HepG2 (cell line): Measurements from ENCODE around the gene TUBGCP3. TPM values are rescaled to one million over a fixed set of nuclear protein-coding genes. Genes with fewer than 3 reads are reported as not detected.

ENCODE experiments used
- ATAC-seq: fragments of 200-7000 bp; cut with Tn5 transposase; 3 replicates; pipeline ENCODE4 v1.9.1; 2020; ENCODE audit warnings: mild to moderate bottlenecking, moderate library complexity
- BruUV-seq: library from RNA; stranded (reverse); fragments of 400-500 nt; replicated peaks from 2 replicates; lab custom pipeline; 2021; lab: Mats Ljungman, UMichigan
- CTCF ChIA-PET: fragments of 300-600 bp; formaldehyde crosslinking; extraction: SDS; loops from one replicate; lab custom pipeline; 2021; ENCODE audit warnings: low total read pairs, inconsistent platforms, low intra/inter-chr PET ratio; lab: Yijun Ruan, JAX
- POLR2A ChIA-PET: fragments of 350-600 bp; sonication (Branson Sonifier 250); formaldehyde crosslinking; loops from one replicate; lab custom pipeline; 2020; ENCODE audit warnings: antibody characterized with exemption, inconsistent platforms; lab: Yijun Ruan, JAX
- DNase-seq: peaks from one replicate; pipeline ENCODE4 v3.0.0-alpha.2; 2015; ENCODE audit warnings: low spot score
- FAIRE-seq: peaks from 3 replicates; lab custom pipeline; 2011; peaks lifted over from hg19 to GRCh38; lab: Jason Lieb, UNC
- H2AFZ ChIP-seq: one replicate; pipeline ENCODE4 v1.6.1; 2011; ENCODE audit warnings: low read length, inconsistent platforms
- H3K27ac ChIP-seq: fragments of 300-600 bp; 3 replicates; pipeline ENCODE4 v1.8.0; 2011; ENCODE audit warnings: mixed run types, mild to moderate bottlenecking, mixed read lengths, low read length, inconsistent platforms; ENCODE audit not compliant: insufficient read depth; ENCODE audit errors: extremely low read length
- H3K27me3 ChIP-seq, 2 experiments: fragments of 200-600 bp in 1 of 2; 2 replicates in 1 of 2; 3 replicates in 1 of 2; pipeline versions ENCODE4 v1.6.0 to v1.8.0; 2011; ENCODE audit warnings: low read length in 2 of 2, mild to moderate bottlenecking in 2 of 2, moderate library complexity in 2 of 2, inconsistent platforms in 1 of 2; ENCODE audit not compliant: insufficient read depth in 2 of 2, control insufficient read depth in 1 of 2
- H3K36me3 ChIP-seq, 2 experiments: fragments of 200-600 bp in 1 of 2; replicated peaks in 1 of 2; 2 replicates in 1 of 2; 3 replicates in 1 of 2; pipeline versions ENCODE4 v1.5.1 to v1.8.0; 2011; ENCODE audit warnings: low read length in 2 of 2, inconsistent platforms in 1 of 2; ENCODE audit not compliant: insufficient read depth in 2 of 2, control insufficient read depth in 1 of 2
- H3K4me1 ChIP-seq: 2 replicates; pipeline ENCODE4 v1.5.1; 2012; ENCODE audit warnings: low read length, inconsistent platforms; ENCODE audit not compliant: insufficient read depth
- H3K4me2 ChIP-seq: 2 replicates; pipeline ENCODE4 v1.6.0; 2011; ENCODE audit warnings: low read depth, low read length, inconsistent platforms
- H3K4me3 ChIP-seq, 3 experiments: fragments of 200-600 bp in 1 of 3; sonication (generic), shearing (Covaris generic) in 1 of 3; replicated peaks in 1 of 3; 2 replicates each; pipeline ENCODE4 v1.5.1; 2011 to 2016; ENCODE audit warnings: low read length in 3 of 3, inconsistent platforms in 2 of 3, low read depth in 2 of 3, mild to moderate bottlenecking in 2 of 3, control low read depth in 1 of 3, mixed read lengths in 1 of 3; ENCODE audit not compliant: insufficient read depth in 1 of 3
- H3K79me2 ChIP-seq: one replicate; pipeline ENCODE4 v1.6.1; 2011; ENCODE audit warnings: low read length, inconsistent platforms; ENCODE audit not compliant: insufficient read depth
- H3K9ac ChIP-seq: 2 replicates; pipeline ENCODE4 v1.6.0; 2011; ENCODE audit warnings: mild to moderate bottlenecking, low read depth, low read length, inconsistent platforms; ENCODE audit not compliant: insufficient read depth
- H3K9me3 ChIP-seq: 2 replicates; pipeline ENCODE4 v1.5.1; 2012; ENCODE audit warnings: mild to moderate bottlenecking, low read length
- H4K20me1 ChIP-seq: 2 replicates; pipeline ENCODE4 v1.6.0; 2011; ENCODE audit warnings: inconsistent platforms, mild to moderate bottlenecking, low read length, moderate library complexity; ENCODE audit not compliant: insufficient read depth
- ARNT ChIP-seq: fragments of 450-650 bp; IDR thresholded peaks from 2 replicates; pipeline ENCODE4 v1.6.1; 2017
- ARNT2 ChIP-seq: sonication (generic); formaldehyde crosslinking; IDR thresholded peaks from 2 replicates; pipeline ENCODE4 v1.8.0; 2022; ENCODE audit warnings: mild to moderate bottlenecking, low read depth, missing genetic modification reagents, moderate library complexity
- DMTF1 ChIP-seq: sonication (generic); formaldehyde crosslinking; IDR thresholded peaks from 2 replicates; pipeline ENCODE4 v1.4.0; 2020; ENCODE audit warnings: mild to moderate bottlenecking, missing genetic modification reagents
- HNRNPL ChIP-seq: fragments of 200-400 bp; formaldehyde crosslinking; IDR thresholded peaks from 2 replicates; pipeline ENCODE4 v1.6.1; 2017; ENCODE audit warnings: mild to moderate bottlenecking, low read depth, low read length
- IKZF4 ChIP-seq: sonication (generic); formaldehyde crosslinking; IDR thresholded peaks from 2 replicates; pipeline ENCODE4 v1.5.1; 2020; ENCODE audit warnings: borderline replicate concordance, mild to moderate bottlenecking, low read depth, missing genetic modification reagents; ENCODE audit errors: not compliant biosample characterization
- MTF1 ChIP-seq: sonication (generic); formaldehyde crosslinking; IDR thresholded peaks from 2 replicates; pipeline ENCODE4 v1.5.0; 2020; ENCODE audit warnings: missing genetic modification reagents
- PRDM10 ChIP-seq: sonication (generic); formaldehyde crosslinking; IDR thresholded peaks from 2 replicates; pipeline ENCODE4 v1.4.0; 2020; ENCODE audit warnings: low read depth, missing genetic modification reagents
- RNF2 ChIP-seq: fragments of 450-650 bp; conservative IDR thresholded peaks from 2 replicates; pipeline ENCODE4 v1.6.1; 2016; ENCODE audit warnings: low read depth
- TCF7L2 ChIP-seq: IDR thresholded peaks from 2 replicates; pipeline ENCODE4 v1.6.1; 2011; ENCODE audit warnings: mild to moderate bottlenecking, low read depth, low read length, moderate library complexity
- ZBTB38 ChIP-seq: sonication (generic); formaldehyde crosslinking; IDR thresholded peaks from 2 replicates; pipeline ENCODE4 v1.5.1; 2020; ENCODE audit warnings: mild to moderate bottlenecking, missing genetic modification reagents
- ZNF44 ChIP-seq: sonication (generic); formaldehyde crosslinking; IDR thresholded peaks from 2 replicates; pipeline ENCODE4 v1.5.1; 2020; ENCODE audit warnings: mild to moderate bottlenecking, missing genetic modification reagents
- ZNF777 ChIP-seq: sonication (generic); formaldehyde crosslinking; IDR thresholded peaks from 2 replicates; pipeline ENCODE4 v1.4.0; 2020; ENCODE audit warnings: missing genetic modification reagents
- ZNF781 ChIP-seq: sonication (generic); formaldehyde crosslinking; IDR thresholded peaks from 2 replicates; pipeline ENCODE4 v1.5.1; 2020; ENCODE audit warnings: borderline replicate concordance, mild to moderate bottlenecking, missing genetic modification reagents; ENCODE audit errors: not compliant biosample characterization
- ZNF841 ChIP-seq: sonication (generic); formaldehyde crosslinking; IDR thresholded peaks from 2 replicates; pipeline ENCODE4 v1.8.1; 2023; ENCODE audit warnings: missing genetic modification reagents, borderline replicate concordance
- ZSCAN30 ChIP-seq: sonication (generic); formaldehyde crosslinking; IDR thresholded peaks from 2 replicates; pipeline ENCODE4 v1.5.0; 2020; ENCODE audit warnings: mild to moderate bottlenecking, missing genetic modification reagents
- WGBS: methylation state at CpG from one replicate; pipeline ENCODE4 v1.1.6; 2017; ENCODE audit warnings: low lambda C conversion rate; 5-methylcytosine and 5-hydroxymethylcytosine counted together
- in situ Hi-C: cut with HindIII; loops from 2 replicates; pipeline ENCODE4 v1.10.0; 2017; ENCODE audit warnings: low pct_unique_long_range_greater_than_20kb; ENCODE audit not compliant: extremely low pct_ligation_motif_present
- intact Hi-C: fragments of 100-400 bp; cut with micrococcal nuclease; formaldehyde crosslinking; loops from one replicate; pipeline ENCODE4 v1.10.0; 2022; ENCODE audit not compliant: unreplicated experiment
- polyA plus RNA-seq, 8 experiments: library from polyadenylated mRNA; depleted of rRNA in 3 of 8; stranded (reverse) in 7 of 8; unstranded in 1 of 8; fragments of >200 nt; fragmentation: Illumina TruSeq in 4 of 8; extraction: Trizol in 4 of 8; gene quantifications; 2 replicates each; pipeline versions ENCODE4 v1.2.1 to v1.2.3, GENCODE V29; 2011 to 2016; ENCODE audit warnings: low read depth in 4 of 8, missing spikeins in 1 of 8, mixed read lengths in 1 of 8; ENCODE audit not compliant: insufficient read depth in 1 of 8
- total RNA-seq, 5 experiments: library from RNA; depleted of rRNA; stranded (reverse); fragments of >200 nt; fragmentation: Illumina TruSeq; extraction: Trizol; gene quantifications; 2 replicates each; pipeline ENCODE4 v1.2.3, GENCODE V29; 2016; ENCODE audit warnings: low read depth in 1 of 5
- TF ChIP-seq, protein P1 (sequence below): sonication (generic); formaldehyde crosslinking; IDR thresholded peaks from 2 replicates; pipeline ENCODE4 v1.4.0; 2020; ENCODE audit warnings: missing genetic modification reagents

TUBGCP3 gene
- total and polyA plus RNA-seq, 2 of the 13 experiments (the other 11 are each of a cell fraction or from before 2014, with no cell fraction given): 12.6 to 15.5 TPM

GRCh38 chr13:112602189-112602588, 14.2 kb upstream of the TUBGCP3 start:
- DNase-seq: no peak
- CTCF ChIA-PET: no interaction called here
- no peak overlapping the region for H3K4me3 ChIP-seq
- WGBS: 47% methylated on average over 8 of the region's 8 CpGs
- no peak overlapping the region for H2AFZ ChIP-seq
- H3K9ac ChIP-seq: no peak overlapping the region
- H3K27ac ChIP-seq: no peak overlapping the region
- no TSS peak for BruUV-seq
- in situ Hi-C loops: loop anchor here (10.0 kb wide), 1 partner anchor 1127 kb away; no protein-coding TSS in a partner anchor
- FAIRE-seq: no peak
- peaks cover 4 to 35% of the 10 kb centered on the region in 2 experiments; a peak in 4 of 5 replicates for H3K27me3 ChIP-seq
- H3K4me1 ChIP-seq: no peaks in the 10 kb centered on the region; the same call in 1 of the 2 replicates
- H3K9me3 ChIP-seq: no peaks in the 10 kb centered on the region
- POLR2A ChIA-PET: no interaction called here
- no peaks in the 10 kb centered on the region for H3K79me2 ChIP-seq
- no peak for ATAC-seq
- H3K4me2 ChIP-seq: no peak overlapping the region
- intact Hi-C loops: no loop called here
- H3K36me3 ChIP-seq: no peaks in the 10 kb centered on the region
- H4K20me1 ChIP-seq: no peaks in the 10 kb centered on the region
- TF ChIP-seq RNF2: no peak
- TF ChIP-seq ZNF841 (CRISPR knock-in tag): no peak
- TF ChIP-seq ZNF777: no peak
- TF ChIP-seq ZNF44 (CRISPR knock-in tag): no peak
- TF ChIP-seq HNRNPL: no peak
- no peak for TF ChIP-seq ARNT
- TF ChIP-seq PRDM10 (CRISPR knock-in tag): no peak
- TF ChIP-seq IKZF4: no peak
- TF ChIP-seq DMTF1 (CRISPR knock-in tag): no peak
- no peak for TF ChIP-seq ZSCAN30 (CRISPR knock-in tag)
- no peak for TF ChIP-seq ARNT2 (CRISPR knock-in tag)
- TF ChIP-seq, protein P1, sequence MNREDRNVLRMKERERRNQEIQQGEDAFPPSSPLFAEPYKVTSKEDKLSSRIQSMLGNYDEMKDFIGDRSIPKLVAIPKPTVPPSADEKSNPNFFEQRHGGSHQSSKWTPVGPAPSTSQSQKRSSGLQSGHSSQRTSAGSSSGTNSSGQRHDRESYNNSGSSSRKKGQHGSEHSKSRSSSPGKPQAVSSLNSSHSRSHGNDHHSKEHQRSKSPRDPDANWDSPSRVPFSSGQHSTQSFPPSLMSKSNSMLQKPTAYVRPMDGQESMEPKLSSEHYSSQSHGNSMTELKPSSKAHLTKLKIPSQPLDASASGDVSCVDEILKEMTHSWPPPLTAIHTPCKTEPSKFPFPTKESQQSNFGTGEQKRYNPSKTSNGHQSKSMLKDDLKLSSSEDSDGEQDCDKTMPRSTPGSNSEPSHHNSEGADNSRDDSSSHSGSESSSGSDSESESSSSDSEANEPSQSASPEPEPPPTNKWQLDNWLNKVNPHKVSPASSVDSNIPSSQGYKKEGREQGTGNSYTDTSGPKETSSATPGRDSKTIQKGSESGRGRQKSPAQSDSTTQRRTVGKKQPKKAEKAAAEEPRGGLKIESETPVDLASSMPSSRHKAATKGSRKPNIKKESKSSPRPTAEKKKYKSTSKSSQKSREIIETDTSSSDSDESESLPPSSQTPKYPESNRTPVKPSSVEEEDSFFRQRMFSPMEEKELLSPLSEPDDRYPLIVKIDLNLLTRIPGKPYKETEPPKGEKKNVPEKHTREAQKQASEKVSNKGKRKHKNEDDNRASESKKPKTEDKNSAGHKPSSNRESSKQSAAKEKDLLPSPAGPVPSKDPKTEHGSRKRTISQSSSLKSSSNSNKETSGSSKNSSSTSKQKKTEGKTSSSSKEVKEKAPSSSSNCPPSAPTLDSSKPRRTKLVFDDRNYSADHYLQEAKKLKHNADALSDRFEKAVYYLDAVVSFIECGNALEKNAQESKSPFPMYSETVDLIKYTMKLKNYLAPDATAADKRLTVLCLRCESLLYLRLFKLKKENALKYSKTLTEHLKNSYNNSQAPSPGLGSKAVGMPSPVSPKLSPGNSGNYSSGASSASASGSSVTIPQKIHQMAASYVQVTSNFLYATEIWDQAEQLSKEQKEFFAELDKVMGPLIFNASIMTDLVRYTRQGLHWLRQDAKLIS (CRISPR knock-in tag): no peak
- TF ChIP-seq MTF1: no peak
- TF ChIP-seq ZBTB38 (CRISPR knock-in tag): no peak
- TF ChIP-seq TCF7L2: no peak
- no peak for TF ChIP-seq ZNF781
